ENCODE data around the gene SEC24B. TPM values are rescaled to one million over a fixed set of nuclear protein-coding genes. Genes with fewer than 3 reads are reported as not detected.
A peak's percentile ranks its signal among the peaks of the same experiment; 100 is the strongest.

The SEC24B gene
- total RNA-seq, 1 donor from 2014 or later = 9.2 TPM

- Histone ChIP-seq H3K27me3 (ENCODE audit: control insufficient read depth, insufficient read depth, low read length) (no peaks in the 10 kb centered on the region), H3K36me3 (ENCODE audit: control insufficient read depth, insufficient read depth, low read length) (no peaks in the 10 kb centered on the region), H3K4me3 (ENCODE audit: low read depth, low read length) (peak overlapping the region; percentile 80)
- FAIRE-seq (no peak), DNase-seq (ENCODE audit: low read depth) (no peak)
- no peak for TF ChIP-seq CTCF (IDR thresholded peaks at IDR 0.05; ENCODE audit: insufficient read depth, low read length, severe bottlenecking)
These were observed 674 bp downstream of the SEC24B start for GRCh38 chr4:109434007-109434971.

GRCh38 chr4:109435635-109436034, 2.0 kb downstream of the SEC24B start:
- Histone ChIP-seq H3K36me3 (ENCODE audit: control insufficient read depth, insufficient read depth, low read length) (no peaks in the 10 kb centered on the region), H3K27me3 (ENCODE audit: control insufficient read depth, insufficient read depth, low read length) (no peaks in the 10 kb centered on the region), H3K4me3 (ENCODE audit: low read depth, low read length) (no peak overlapping the region)
- no peak for DNase-seq (ENCODE audit: low read depth)
- TF ChIP-seq CTCF (IDR thresholded peaks at IDR 0.05; ENCODE audit: insufficient read depth, low read length, severe bottlenecking) = no peak
- FAIRE-seq = no peak

GRCh38 chr4:109436504-109436903, 2.9 kb downstream of the SEC24B start:
- Histone ChIP-seq H3K36me3 (ENCODE audit: control insufficient read depth, insufficient read depth, low read length) (no peaks in the 10 kb centered on the region), H3K27me3 (ENCODE audit: control insufficient read depth, insufficient read depth, low read length) (no peaks in the 10 kb centered on the region), H3K4me3 (ENCODE audit: low read depth, low read length) (no peak overlapping the region)
- DNase-seq (ENCODE audit: low read depth) (no peak), FAIRE-seq (no peak)
- no peak for TF ChIP-seq CTCF (IDR thresholded peaks at IDR 0.05; ENCODE audit: insufficient read depth, low read length, severe bottlenecking)

- Histone ChIP-seq H3K36me3 (ENCODE audit: control insufficient read depth, insufficient read depth, low read length) (peaks cover 2% of the 10 kb centered on the region), H3K27me3 (ENCODE audit: control insufficient read depth, insufficient read depth, low read length) (no peaks in the 10 kb centered on the region), H3K4me3 (ENCODE audit: low read depth, low read length) (no peak overlapping the region)
- no peak for TF ChIP-seq CTCF (IDR thresholded peaks at IDR 0.05; ENCODE audit: insufficient read depth, low read length, severe bottlenecking)
- DNase-seq (ENCODE audit: low read depth) (peak; percentile 95), FAIRE-seq (no peak)
These were observed 7.3 kb downstream of the SEC24B start for GRCh38 chr4:109440948-109441347.

GRCh38 chr4:109441862-109442458, 8.3 kb downstream of the SEC24B start:
- FAIRE-seq (no peak), DNase-seq (ENCODE audit: low read depth) (peak; percentile 53)
- no peak for TF ChIP-seq CTCF (IDR thresholded peaks at IDR 0.05; ENCODE audit: insufficient read depth, low read length, severe bottlenecking)
- Histone ChIP-seq H3K4me3 (ENCODE audit: low read depth, low read length) (no peak overlapping the region), H3K36me3 (ENCODE audit: control insufficient read depth, insufficient read depth, low read length) (peaks cover 6% of the 10 kb centered on the region), H3K27me3 (ENCODE audit: control insufficient read depth, insufficient read depth, low read length) (no peaks in the 10 kb centered on the region)
